HepG2 (cell line): ENCODE results near the gene PHKG1. TPM values are rescaled to one million over a fixed set of nuclear protein-coding genes. Genes with fewer than 3 reads are reported as not detected.

Source experiments
- FOSL1 ChIP-seq: sonication (generic); formaldehyde crosslinking; IDR thresholded peaks from 2 replicates; pipeline ENCODE4 v1.9.0; 2021; ENCODE audit warnings: missing genetic modification reagents, borderline replicate concordance
- FOXO1 ChIP-seq: sonication (generic); formaldehyde crosslinking; IDR thresholded peaks from 2 replicates; pipeline ENCODE4 v1.4.0; 2020; ENCODE audit warnings: missing genetic modification reagents
- KIAA2018 ChIP-seq: sonication (generic); formaldehyde crosslinking; IDR thresholded peaks from 2 replicates; pipeline ENCODE4 v1.5.0; 2020; ENCODE audit warnings: mild to moderate bottlenecking, missing genetic modification reagents, borderline replicate concordance
- KLF11 ChIP-seq: IDR thresholded peaks from 2 replicates; pipeline ENCODE4 v1.6.1; 2016; ENCODE audit warnings: missing compliant biosample characterization
- MED1 ChIP-seq: sonication (generic); formaldehyde crosslinking; IDR thresholded peaks from 2 replicates; pipeline ENCODE4 v1.4.0; 2020; ENCODE audit warnings: missing genetic modification reagents
- MIXL1 ChIP-seq: IDR thresholded peaks from 2 replicates; pipeline ENCODE4 v1.6.1; 2016
- NCOA1 ChIP-seq: sonication (generic); formaldehyde crosslinking; IDR thresholded peaks from 2 replicates; pipeline ENCODE4 v1.9.0; 2021; ENCODE audit warnings: missing genetic modification reagents
- PHB2 ChIP-seq: fragments of 450-650 bp; IDR thresholded peaks from 2 replicates; pipeline ENCODE4 v1.6.1; 2018; ENCODE audit not compliant: partially characterized antibody
- ZFAT ChIP-seq: sonication (generic); formaldehyde crosslinking; conservative IDR thresholded peaks from 2 replicates; pipeline ENCODE4 v1.8.1; 2023; ENCODE audit warnings: missing genetic modification reagents, inconsistent platforms
- ZNF136 ChIP-seq: sonication (generic); formaldehyde crosslinking; IDR thresholded peaks from 2 replicates; pipeline ENCODE4 v1.8.1; 2022; ENCODE audit warnings: low read depth, mild to moderate bottlenecking, moderate library complexity, missing genetic modification reagents
- ZNF501 ChIP-seq: sonication (generic); formaldehyde crosslinking; IDR thresholded peaks from 2 replicates; pipeline ENCODE4 v1.5.1; 2020; ENCODE audit warnings: mild to moderate bottlenecking, moderate library complexity, missing genetic modification reagents
- ZNF510 ChIP-seq: sonication (generic); formaldehyde crosslinking; IDR thresholded peaks from 2 replicates; pipeline ENCODE4 v1.4.0; 2020; ENCODE audit warnings: low read depth, mild to moderate bottlenecking, missing genetic modification reagents
- ZNF614 ChIP-seq: IDR thresholded peaks from 2 replicates; pipeline ENCODE4 v1.6.1; 2018; ENCODE audit warnings: missing biosample characterization, missing genetic modification reagents, inconsistent platforms, borderline replicate concordance
- polyA plus RNA-seq, 8 experiments: library from polyadenylated mRNA; depleted of rRNA in 3 of 8; stranded (reverse) in 7 of 8; unstranded in 1 of 8; fragments of >200 nt; fragmentation: Illumina TruSeq in 4 of 8; extraction: Trizol in 4 of 8; gene quantifications; 2 replicates each; pipeline versions ENCODE4 v1.2.1 to v1.2.3, GENCODE V29; 2011 to 2016; ENCODE audit warnings: low read depth in 4 of 8, missing spikeins in 1 of 8, mixed read lengths in 1 of 8; ENCODE audit not compliant: insufficient read depth in 1 of 8
- total RNA-seq, 5 experiments: library from RNA; depleted of rRNA; stranded (reverse); fragments of >200 nt; fragmentation: Illumina TruSeq; extraction: Trizol; gene quantifications; 2 replicates each; pipeline ENCODE4 v1.2.3, GENCODE V29; 2016; ENCODE audit warnings: low read depth in 1 of 5
- TF ChIP-seq, protein P1 (sequence below): sonication (generic); formaldehyde crosslinking; IDR thresholded peaks from 2 replicates; pipeline ENCODE4 v1.4.0; 2020; ENCODE audit warnings: missing genetic modification reagents

Gene PHKG1
- total and polyA plus RNA-seq, 2 of the 13 experiments (the other 11 are each of a cell fraction or from before 2014, with no cell fraction given), result 0.44 to 0.71 TPM

DNA sequence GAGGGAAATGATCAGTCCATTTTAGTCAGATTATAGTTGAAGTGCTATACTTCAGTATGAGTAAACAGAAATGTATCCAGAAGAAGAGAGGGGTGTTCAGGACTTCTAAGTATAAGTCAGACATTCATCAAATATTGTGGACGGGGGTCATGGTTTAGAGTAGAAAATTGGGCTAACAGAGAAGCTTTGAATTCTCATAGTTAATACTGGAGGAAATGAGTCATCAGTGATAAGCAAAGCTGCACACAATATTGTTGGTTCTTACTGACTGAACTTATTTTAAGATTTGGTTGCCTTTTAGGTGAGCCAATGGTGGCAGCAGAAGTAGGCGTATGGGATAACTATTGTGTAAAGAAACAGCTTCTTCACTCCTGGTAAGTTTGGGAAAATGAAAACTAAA lies 30.4 kb downstream of the PHKG1 start (continued):
- no peak for TF ChIP-seq KIAA2018
- no peak for TF ChIP-seq ZNF510 (CRISPR knock-in tag)
- no peak for TF ChIP-seq ZNF136
- no peak for TF ChIP-seq KLF11 (CRISPR knock-in tag)
- TF ChIP-seq PHB2, result no peak
- TF ChIP-seq MED1 (CRISPR knock-in tag), result 0 out of 2 replicates have a peak, but pooled peaks have one; percentile 32
- peak; percentile 53; the same call in 1 of the 2 replicates for TF ChIP-seq FOSL1
- TF ChIP-seq ZNF501 (CRISPR knock-in tag), result no peak
- TF ChIP-seq MIXL1 (CRISPR knock-in tag), result no peak
- TF ChIP-seq, protein P1, sequence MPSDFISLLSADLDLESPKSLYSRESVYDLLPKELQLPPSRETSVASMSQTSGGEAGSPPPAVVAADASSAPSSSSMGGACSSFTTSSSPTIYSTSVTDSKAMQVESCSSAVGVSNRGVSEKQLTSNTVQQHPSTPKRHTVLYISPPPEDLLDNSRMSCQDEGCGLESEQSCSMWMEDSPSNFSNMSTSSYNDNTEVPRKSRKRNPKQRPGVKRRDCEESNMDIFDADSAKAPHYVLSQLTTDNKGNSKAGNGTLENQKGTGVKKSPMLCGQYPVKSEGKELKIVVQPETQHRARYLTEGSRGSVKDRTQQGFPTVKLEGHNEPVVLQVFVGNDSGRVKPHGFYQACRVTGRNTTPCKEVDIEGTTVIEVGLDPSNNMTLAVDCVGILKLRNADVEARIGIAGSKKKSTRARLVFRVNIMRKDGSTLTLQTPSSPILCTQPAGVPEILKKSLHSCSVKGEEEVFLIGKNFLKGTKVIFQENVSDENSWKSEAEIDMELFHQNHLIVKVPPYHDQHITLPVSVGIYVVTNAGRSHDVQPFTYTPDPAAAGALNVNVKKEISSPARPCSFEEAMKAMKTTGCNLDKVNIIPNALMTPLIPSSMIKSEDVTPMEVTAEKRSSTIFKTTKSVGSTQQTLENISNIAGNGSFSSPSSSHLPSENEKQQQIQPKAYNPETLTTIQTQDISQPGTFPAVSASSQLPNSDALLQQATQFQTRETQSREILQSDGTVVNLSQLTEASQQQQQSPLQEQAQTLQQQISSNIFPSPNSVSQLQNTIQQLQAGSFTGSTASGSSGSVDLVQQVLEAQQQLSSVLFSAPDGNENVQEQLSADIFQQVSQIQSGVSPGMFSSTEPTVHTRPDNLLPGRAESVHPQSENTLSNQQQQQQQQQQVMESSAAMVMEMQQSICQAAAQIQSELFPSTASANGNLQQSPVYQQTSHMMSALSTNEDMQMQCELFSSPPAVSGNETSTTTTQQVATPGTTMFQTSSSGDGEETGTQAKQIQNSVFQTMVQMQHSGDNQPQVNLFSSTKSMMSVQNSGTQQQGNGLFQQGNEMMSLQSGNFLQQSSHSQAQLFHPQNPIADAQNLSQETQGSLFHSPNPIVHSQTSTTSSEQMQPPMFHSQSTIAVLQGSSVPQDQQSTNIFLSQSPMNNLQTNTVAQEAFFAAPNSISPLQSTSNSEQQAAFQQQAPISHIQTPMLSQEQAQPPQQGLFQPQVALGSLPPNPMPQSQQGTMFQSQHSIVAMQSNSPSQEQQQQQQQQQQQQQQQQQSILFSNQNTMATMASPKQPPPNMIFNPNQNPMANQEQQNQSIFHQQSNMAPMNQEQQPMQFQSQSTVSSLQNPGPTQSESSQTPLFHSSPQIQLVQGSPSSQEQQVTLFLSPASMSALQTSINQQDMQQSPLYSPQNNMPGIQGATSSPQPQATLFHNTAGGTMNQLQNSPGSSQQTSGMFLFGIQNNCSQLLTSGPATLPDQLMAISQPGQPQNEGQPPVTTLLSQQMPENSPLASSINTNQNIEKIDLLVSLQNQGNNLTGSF (CRISPR knock-in tag), result no peak
- TF ChIP-seq FOXO1 (CRISPR knock-in tag), result no peak
- no peak for TF ChIP-seq NCOA1
- TF ChIP-seq ZNF614, result no peak
- TF ChIP-seq ZFAT, result no peak
